Colon (tissue), 2 donors: ENCODE data around the gene PLA2G4B.

Experiments
- FAIRE-seq: peaks from 2 replicates; lab custom pipeline; 2012; peaks lifted over from hg19 to GRCh38; lab: Jason Lieb, UNC
- donor health status: control.
- donor health status: control.

The PLA2G4B gene

GRCh38 chr15:41849204-41849603 lies 10.6 kb downstream of the PLA2G4B start:
- FAIRE-seq = no peak

- FAIRE-seq = no peak
Measured at GRCh38 chr15:41849861-41850260, 11.2 kb downstream of the PLA2G4B start.

- FAIRE-seq = no peak
Measured at GRCh38 chr15:41850482-41851166, 12.0 kb downstream of the PLA2G4B start.

GRCh38 chr15:41851167-41851523 lies 12.5 kb downstream of the PLA2G4B start:
- no peak for FAIRE-seq

GRCh38 chr15:41851755-41852370 lies 13.2 kb downstream of the PLA2G4B start:
- no peak for FAIRE-seq

- no peak for FAIRE-seq
Measured at GRCh38 chr15:41852736-41853590, 14.3 kb downstream of the PLA2G4B start.

GRCh38 chr15:41853831-41854230 lies 15.2 kb downstream of the PLA2G4B start:
- no peak for FAIRE-seq

GRCh38 chr15:41854443-41854842 lies 15.8 kb downstream of the PLA2G4B start:
- no peak for FAIRE-seq

GRCh38 chr15:41855261-41855961 lies 16.8 kb downstream of the PLA2G4B start:
- FAIRE-seq = no peak

GRCh38 chr15:41856262-41856661 lies 17.6 kb downstream of the PLA2G4B start:
- no peak for FAIRE-seq

GRCh38 chr15:41856716-41857115 lies 18.1 kb downstream of the PLA2G4B start:
- no peak for FAIRE-seq

GRCh38 chr15:41857316-41857715 lies 18.7 kb downstream of the PLA2G4B start:
- no peak for FAIRE-seq

GRCh38 chr15:41858756-41859155 lies 20.1 kb downstream of the PLA2G4B start:
- no peak for FAIRE-seq

- FAIRE-seq = no peak
Measured at GRCh38 chr15:41860049-41860828, 21.6 kb downstream of the PLA2G4B start.

GRCh38 chr15:41861736-41862356 lies 23.2 kb downstream of the PLA2G4B start:
- no peak for FAIRE-seq

- FAIRE-seq = no peak
Measured at GRCh38 chr15:41862515-41863116, 24.0 kb downstream of the PLA2G4B start.

- FAIRE-seq = no peak
Measured at GRCh38 chr15:41865490-41866055, 26.9 kb downstream of the PLA2G4B start.

- FAIRE-seq = no peak
Measured at GRCh38 chr15:41866263-41866703, 27.6 kb downstream of the PLA2G4B start.

- FAIRE-seq = no peak
Measured at GRCh38 chr15:41866872-41867579, 28.4 kb downstream of the PLA2G4B start.

GRCh38 chr15:41868321-41868720 lies 29.7 kb downstream of the PLA2G4B start:
- FAIRE-seq = no peak
